Neuronal stem cell (in vitro differentiated cells): ENCODE results near the gene PHF14.

ENCODE experiments used
- DNase-seq: peaks from one replicate; pipeline ENCODE4 v3.0.0-alpha.2; 2013; ENCODE audit warnings: low spot score
- H2AFZ ChIP-seq: one replicate; pipeline ENCODE4 v1.6.1; 2013; ENCODE audit warnings: mild to moderate bottlenecking, low read length, inconsistent platforms
- H2AK5ac ChIP-seq: 2 replicates; pipeline ENCODE4 v1.6.1; 2013; ENCODE audit warnings: low read depth, mild to moderate bottlenecking, inconsistent platforms, low read length, moderate library complexity, mixed read lengths
- H2BK120ac ChIP-seq: 2 replicates; pipeline ENCODE4 v1.6.1; 2013; ENCODE audit warnings: low read depth, mild to moderate bottlenecking, inconsistent platforms, low read length, moderate library complexity, mixed read lengths
- H2BK12ac ChIP-seq: one replicate; pipeline ENCODE4 v1.6.1; 2013; ENCODE audit warnings: low read length, inconsistent platforms
- H2BK15ac ChIP-seq: 2 replicates; pipeline ENCODE4 v1.6.1; 2013; ENCODE audit warnings: mild to moderate bottlenecking, low read length, inconsistent platforms, mixed read lengths
- H2BK5ac ChIP-seq: one replicate; pipeline ENCODE4 v1.6.1; 2013; ENCODE audit warnings: inconsistent platforms, mild to moderate bottlenecking, low read length, moderate library complexity
- H3K14ac ChIP-seq: one replicate; pipeline ENCODE4 v1.6.1; 2013; ENCODE audit warnings: low read length, inconsistent platforms
- H3K18ac ChIP-seq: 2 replicates; pipeline ENCODE4 v1.6.1; 2013; ENCODE audit warnings: low read length, inconsistent platforms
- H3K23ac ChIP-seq: 2 replicates; pipeline ENCODE4 v1.6.1; 2013; ENCODE audit warnings: low read depth, mild to moderate bottlenecking, mixed read lengths, low read length, inconsistent platforms; ENCODE audit not compliant: poor library complexity
- H3K27ac ChIP-seq: replicated peaks from 3 replicates; pipeline ENCODE4 v1.5.1; 2013; ENCODE audit warnings: low read length, inconsistent platforms
- H3K27me3 ChIP-seq, 3 experiments: 2 replicates each; pipeline ENCODE4 v1.6.1; 2013; ENCODE audit warnings: low read length in 3 of 3, mild to moderate bottlenecking in 2 of 3, inconsistent platforms in 1 of 3, low read depth in 1 of 3, mixed read lengths in 1 of 3, moderate library complexity in 1 of 3; ENCODE audit not compliant: control insufficient read depth in 3 of 3, insufficient read depth in 3 of 3
- H3K36me3 ChIP-seq, 2 donors: replicated peaks in 1 of 2; 2 replicates each; pipeline ENCODE4 v1.6.1; 2013; ENCODE audit warnings: low read length in 2 of 2; ENCODE audit not compliant: control insufficient read depth in 2 of 2, insufficient read depth in 2 of 2
- H3K4ac ChIP-seq: 2 replicates; pipeline ENCODE4 v1.6.1; 2013; ENCODE audit warnings: inconsistent platforms, mild to moderate bottlenecking, low read length, moderate library complexity
- H3K4me1 ChIP-seq, 2 donors: 1 replicate in 1 of 2; 2 replicates in 1 of 2; pipeline ENCODE4 v1.6.1; 2013; ENCODE audit warnings: low read length in 2 of 2, low read depth in 1 of 2; ENCODE audit not compliant: control insufficient read depth in 2 of 2, insufficient read depth in 1 of 2
- H3K4me2 ChIP-seq: one replicate; pipeline ENCODE4 v1.6.1; 2013; ENCODE audit warnings: mild to moderate bottlenecking, low read length, inconsistent platforms; ENCODE audit not compliant: insufficient read depth, poor library complexity, severe bottlenecking
- H3K4me3 ChIP-seq, 2 donors: 2 replicates each; pipeline ENCODE4 v1.5.1; 2013; ENCODE audit warnings: low read length in 2 of 2, mild to moderate bottlenecking in 2 of 2, inconsistent platforms in 1 of 2, moderate library complexity in 1 of 2
- H3K79me1 ChIP-seq: one replicate; pipeline ENCODE4 v1.6.1; 2013; ENCODE audit warnings: low read depth, mild to moderate bottlenecking, inconsistent platforms, low read length, moderate library complexity
- H3K9ac ChIP-seq: one replicate; pipeline ENCODE4 v1.6.1; 2013; ENCODE audit warnings: mild to moderate bottlenecking, low read depth, low read length, inconsistent platforms; ENCODE audit not compliant: poor library complexity
- H3K9me3 ChIP-seq, 2 donors: replicated peaks in 1 of 2; 2 replicates each; pipeline versions ENCODE3 to v1.6.1; 2013; ENCODE audit warnings: low read length in 2 of 2, mild to moderate bottlenecking in 2 of 2, inconsistent platforms in 1 of 2, low read depth in 1 of 2, mixed read lengths in 1 of 2, moderate library complexity in 1 of 2; ENCODE audit not compliant: control insufficient read depth in 2 of 2, insufficient read depth in 1 of 2
- H4K8ac ChIP-seq: one replicate; pipeline ENCODE4 v1.6.1; 2013; ENCODE audit warnings: low read depth, mild to moderate bottlenecking, inconsistent platforms, low read length, moderate library complexity
- H4K91ac ChIP-seq: one replicate; pipeline ENCODE4 v1.6.1; 2013; ENCODE audit warnings: low read length, low read depth, mild to moderate bottlenecking, inconsistent platforms; ENCODE audit not compliant: poor library complexity
- WGBS, 2 donors: extraction: QIAGEN DNeasy Blood & Tissue Kit; methylation state at CpG; one replicate each; pipeline ENCODE4 v1.1.7; 2013; ENCODE audit warnings: missing lambda C conversion rate in 2 of 2, mixed read lengths in 1 of 2; ENCODE audit not compliant: insufficient read length in 2 of 2, insufficient replicate concordance in 1 of 2; ENCODE audit errors: extremely low coverage in 2 of 2; 5-methylcytosine and 5-hydroxymethylcytosine counted together

PHF14 gene

DNA sequence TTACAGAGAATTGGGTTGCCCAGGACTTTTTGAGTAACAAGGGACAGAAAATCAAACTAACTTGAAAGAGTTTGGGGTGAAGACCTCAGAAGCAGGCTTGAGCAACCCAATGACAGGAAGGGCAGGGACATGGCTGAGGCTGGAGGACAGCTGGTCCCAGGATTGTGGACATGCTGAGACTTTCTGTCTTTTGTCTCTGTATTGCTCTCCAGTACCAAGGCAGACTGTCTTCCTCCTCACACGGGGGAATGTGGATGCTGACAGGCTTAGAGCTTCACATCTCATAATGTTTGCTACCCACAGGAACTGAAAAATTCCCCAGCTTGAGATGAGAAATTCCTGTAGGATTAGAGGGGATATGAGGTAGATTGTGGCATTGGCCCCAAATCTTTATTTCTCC lies 229.6 kb downstream of the PHF14 start:
- no peak overlapping the region for H4K91ac ChIP-seq
- H3K4ac ChIP-seq: no peak overlapping the region
- no peak overlapping the region for H3K23ac ChIP-seq
- H2BK120ac ChIP-seq: no peak overlapping the region
- no peak overlapping the region for H4K8ac ChIP-seq
- no peak overlapping the region for H3K27ac ChIP-seq
- H2AK5ac ChIP-seq: no peak overlapping the region
- no peak overlapping the region for H3K18ac ChIP-seq
- peaks cover 0 to 5% of the 10 kb centered on the region in 2 donors for H3K4me1 ChIP-seq
- H3K9ac ChIP-seq: no peak overlapping the region
- H2BK12ac ChIP-seq: no peak overlapping the region
- no CpG with 5 or more reads among the region's 1 CpG for WGBS, 2 donors
- H3K4me3 ChIP-seq: no peak overlapping the region
- no peaks in the 10 kb centered on the region for H3K79me1 ChIP-seq
- no peak overlapping the region for H2BK5ac ChIP-seq
- H3K27me3 ChIP-seq: no peaks in the 10 kb centered on the region
- H2AFZ ChIP-seq: no peak overlapping the region
- H3K9me3 ChIP-seq: no peaks in the 10 kb centered on the region
- DNase-seq: no peak
- no peak overlapping the region for H3K4me2 ChIP-seq
- no peak overlapping the region for H3K14ac ChIP-seq
- H2BK15ac ChIP-seq: no peak overlapping the region
- no peaks in the 10 kb centered on the region for H3K36me3 ChIP-seq

- Histone ChIP-seq H2BK120ac (no peak overlapping the region), H3K79me1 (no peaks in the 10 kb centered on the region), H2BK12ac (no peak overlapping the region), H4K91ac (no peak overlapping the region), H3K4ac (no peak overlapping the region), H3K9me3 (no peaks in the 10 kb centered on the region), H3K9ac (no peak overlapping the region), H2BK15ac (no peak overlapping the region), H3K36me3 (no peaks in the 10 kb centered on the region), H2BK5ac (no peak overlapping the region), H3K4me1 (peaks cover 0 to 5% of the 10 kb centered on the region in 2 donors), H3K18ac (no peak overlapping the region), H3K4me3 (no peak overlapping the region), H3K4me2 (no peak overlapping the region), H3K27ac (no peak overlapping the region), H3K14ac (no peak overlapping the region), H2AK5ac (no peak overlapping the region), H2AFZ (no peak overlapping the region), H3K27me3 (no peaks in the 10 kb centered on the region), H4K8ac (no peak overlapping the region), H3K23ac (no peak overlapping the region)
- WGBS, 2 donors: no CpG with 5 or more reads among the region's 3 CpGs
- no peak for DNase-seq
These were observed 230.0 kb downstream of the PHF14 start for GRCh38 chr7:11203683-11204082.

DNA sequence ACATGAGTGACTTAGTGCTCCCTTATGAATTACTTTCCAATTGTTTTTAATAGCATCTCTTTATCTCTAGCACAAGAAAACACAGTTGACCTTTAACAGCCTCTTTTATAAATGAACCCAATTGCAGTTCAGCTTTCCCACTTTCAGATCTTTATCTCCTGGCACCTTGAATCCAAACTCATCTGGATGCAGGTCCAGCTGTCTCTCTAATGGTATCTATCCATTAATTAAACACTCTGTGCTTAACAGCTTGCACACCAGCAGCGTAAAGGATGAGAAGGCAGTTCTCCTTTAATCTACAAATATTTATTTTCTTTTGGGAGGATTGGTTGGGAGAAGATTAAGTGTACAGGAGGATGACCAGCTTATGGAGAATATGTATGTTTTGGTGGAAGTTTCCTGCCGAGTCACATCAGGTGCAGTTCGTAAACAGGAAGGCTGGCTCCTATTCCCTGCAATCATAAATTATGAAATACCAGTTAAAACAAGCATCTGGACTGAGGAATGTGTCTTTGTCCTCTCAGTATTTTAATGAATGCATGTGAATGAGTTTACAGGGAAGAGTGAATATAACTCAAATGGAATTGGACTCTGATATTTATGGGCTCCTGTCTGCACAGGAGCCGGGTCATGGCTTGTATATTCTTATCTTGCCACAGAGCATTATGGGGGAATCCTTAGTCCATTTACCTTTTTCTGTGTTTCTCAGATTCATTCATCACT lies 232.7 kb downstream of the PHF14 start:
- H3K27me3 ChIP-seq: no peaks in the 10 kb centered on the region
- no CpG with 5 or more reads among the region's 4 CpGs for WGBS, 2 donors
- no peak overlapping the region for H2AK5ac ChIP-seq
- H2BK12ac ChIP-seq: no peak overlapping the region
- H2BK120ac ChIP-seq: no peak overlapping the region
- no peak overlapping the region for H3K23ac ChIP-seq
- no peak overlapping the region for H3K18ac ChIP-seq
- H3K36me3 ChIP-seq: no peaks in the 10 kb centered on the region
- no peak overlapping the region for H2AFZ ChIP-seq
- no peak overlapping the region for H4K8ac ChIP-seq
- peaks cover 0 to 5% of the 10 kb centered on the region in 2 donors for H3K4me1 ChIP-seq
- H3K79me1 ChIP-seq: no peaks in the 10 kb centered on the region
- DNase-seq: no peak
- no peak overlapping the region for H2BK15ac ChIP-seq
- H3K9me3 ChIP-seq: no peaks in the 10 kb centered on the region
- H3K4me3 ChIP-seq: no peak overlapping the region
- no peak overlapping the region for H3K4me2 ChIP-seq
- no peak overlapping the region for H3K4ac ChIP-seq
- no peak overlapping the region for H3K27ac ChIP-seq
- H3K14ac ChIP-seq: no peak overlapping the region
- H4K91ac ChIP-seq: no peak overlapping the region
- H3K9ac ChIP-seq: no peak overlapping the region
- H2BK5ac ChIP-seq: no peak overlapping the region

GRCh38 chr7:11207565-11207964 lies 233.9 kb downstream of the PHF14 start:
- Histone ChIP-seq H4K91ac (no peak overlapping the region), H3K4me2 (no peak overlapping the region), H3K18ac (no peak overlapping the region), H3K9ac (no peak overlapping the region), H3K23ac (no peak overlapping the region), H2BK120ac (no peak overlapping the region), H4K8ac (no peak overlapping the region), H3K27me3 (no peaks in the 10 kb centered on the region), H2AK5ac (no peak overlapping the region), H3K4ac (no peak overlapping the region), H3K79me1 (no peaks in the 10 kb centered on the region), H3K4me3 (no peak overlapping the region), H2BK12ac (no peak overlapping the region), H2AFZ (no peak overlapping the region), H3K14ac (no peak overlapping the region), H2BK5ac (no peak overlapping the region), H3K36me3 (no peaks in the 10 kb centered on the region), H2BK15ac (no peak overlapping the region), H3K4me1 (peaks cover 0 to 5% of the 10 kb centered on the region in 2 donors), H3K9me3 (no peaks in the 10 kb centered on the region), H3K27ac (no peak overlapping the region)
- no peak for DNase-seq
- WGBS, 2 donors: no CpG with 5 or more reads among the region's 3 CpGs
